ENCODE measurements around the gene KCNG3. TPM values are rescaled to one million over a fixed set of nuclear protein-coding genes. Genes with fewer than 3 reads are reported as not detected.

Gene KCNG3
- total RNA-seq, 1 experiment from 2014 or later = 4.3 TPM

DNA sequence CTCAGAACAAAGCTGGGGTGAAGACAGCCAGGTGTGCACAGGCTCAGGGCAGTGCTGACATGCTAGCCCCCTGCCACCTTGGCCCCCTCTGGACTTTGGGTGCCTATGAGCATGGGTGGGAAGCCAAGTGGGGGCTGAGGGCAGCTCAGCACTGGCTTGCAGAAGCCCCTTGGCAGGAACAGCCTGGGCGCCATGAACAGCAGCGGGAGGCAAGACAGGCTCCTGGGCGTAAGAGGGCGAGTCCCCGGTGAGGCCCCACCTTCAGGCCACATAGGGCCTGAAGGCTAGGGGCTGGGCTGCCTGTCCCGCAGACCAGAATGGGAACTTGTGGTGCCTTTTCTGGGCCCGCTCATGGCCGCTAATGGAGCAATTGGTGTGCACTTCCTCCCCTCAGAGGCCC lies 85.8 kb downstream of the KCNG3 start:
- intact Hi-C loops (cut with micrococcal nuclease; ENCODE audit: unreplicated experiment) (no loop called here), in situ Hi-C loops (cut with HindIII; ENCODE audit: low pct_unique_long_range_greater_than_20kb, low sequenced_read_pairs) (no loop called here)
- TF ChIP-seq POLR2AphosphoS5 (IDR thresholded peaks at IDR 0.05; ENCODE audit: low read depth, low read length) (no peak), TCF7L2 (IDR thresholded peaks at IDR 0.05; ENCODE audit: low read depth, low read length) (no peak), SIN3A (IDR thresholded peaks at IDR 0.05; ENCODE audit: borderline replicate concordance, insufficient read depth, low read depth, low read length) (no peak)
- TF ChIP-seq, protein P1, sequence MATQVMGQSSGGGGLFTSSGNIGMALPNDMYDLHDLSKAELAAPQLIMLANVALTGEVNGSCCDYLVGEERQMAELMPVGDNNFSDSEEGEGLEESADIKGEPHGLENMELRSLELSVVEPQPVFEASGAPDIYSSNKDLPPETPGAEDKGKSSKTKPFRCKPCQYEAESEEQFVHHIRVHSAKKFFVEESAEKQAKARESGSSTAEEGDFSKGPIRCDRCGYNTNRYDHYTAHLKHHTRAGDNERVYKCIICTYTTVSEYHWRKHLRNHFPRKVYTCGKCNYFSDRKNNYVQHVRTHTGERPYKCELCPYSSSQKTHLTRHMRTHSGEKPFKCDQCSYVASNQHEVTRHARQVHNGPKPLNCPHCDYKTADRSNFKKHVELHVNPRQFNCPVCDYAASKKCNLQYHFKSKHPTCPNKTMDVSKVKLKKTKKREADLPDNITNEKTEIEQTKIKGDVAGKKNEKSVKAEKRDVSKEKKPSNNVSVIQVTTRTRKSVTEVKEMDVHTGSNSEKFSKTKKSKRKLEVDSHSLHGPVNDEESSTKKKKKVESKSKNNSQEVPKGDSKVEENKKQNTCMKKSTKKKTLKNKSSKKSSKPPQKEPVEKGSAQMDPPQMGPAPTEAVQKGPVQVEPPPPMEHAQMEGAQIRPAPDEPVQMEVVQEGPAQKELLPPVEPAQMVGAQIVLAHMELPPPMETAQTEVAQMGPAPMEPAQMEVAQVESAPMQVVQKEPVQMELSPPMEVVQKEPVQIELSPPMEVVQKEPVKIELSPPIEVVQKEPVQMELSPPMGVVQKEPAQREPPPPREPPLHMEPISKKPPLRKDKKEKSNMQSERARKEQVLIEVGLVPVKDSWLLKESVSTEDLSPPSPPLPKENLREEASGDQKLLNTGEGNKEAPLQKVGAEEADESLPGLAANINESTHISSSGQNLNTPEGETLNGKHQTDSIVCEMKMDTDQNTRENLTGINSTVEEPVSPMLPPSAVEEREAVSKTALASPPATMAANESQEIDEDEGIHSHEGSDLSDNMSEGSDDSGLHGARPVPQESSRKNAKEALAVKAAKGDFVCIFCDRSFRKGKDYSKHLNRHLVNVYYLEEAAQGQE (IDR thresholded peaks at IDR 0.05; ENCODE audit: insufficient read depth in 1 of 2, low read depth in 2 of 2, low read length in 1 of 2) = no peak
- TF ChIP-seq, protein P2, sequence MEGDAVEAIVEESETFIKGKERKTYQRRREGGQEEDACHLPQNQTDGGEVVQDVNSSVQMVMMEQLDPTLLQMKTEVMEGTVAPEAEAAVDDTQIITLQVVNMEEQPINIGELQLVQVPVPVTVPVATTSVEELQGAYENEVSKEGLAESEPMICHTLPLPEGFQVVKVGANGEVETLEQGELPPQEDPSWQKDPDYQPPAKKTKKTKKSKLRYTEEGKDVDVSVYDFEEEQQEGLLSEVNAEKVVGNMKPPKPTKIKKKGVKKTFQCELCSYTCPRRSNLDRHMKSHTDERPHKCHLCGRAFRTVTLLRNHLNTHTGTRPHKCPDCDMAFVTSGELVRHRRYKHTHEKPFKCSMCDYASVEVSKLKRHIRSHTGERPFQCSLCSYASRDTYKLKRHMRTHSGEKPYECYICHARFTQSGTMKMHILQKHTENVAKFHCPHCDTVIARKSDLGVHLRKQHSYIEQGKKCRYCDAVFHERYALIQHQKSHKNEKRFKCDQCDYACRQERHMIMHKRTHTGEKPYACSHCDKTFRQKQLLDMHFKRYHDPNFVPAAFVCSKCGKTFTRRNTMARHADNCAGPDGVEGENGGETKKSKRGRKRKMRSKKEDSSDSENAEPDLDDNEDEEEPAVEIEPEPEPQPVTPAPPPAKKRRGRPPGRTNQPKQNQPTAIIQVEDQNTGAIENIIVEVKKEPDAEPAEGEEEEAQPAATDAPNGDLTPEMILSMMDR (IDR thresholded peaks at IDR 0.05) = no peak
- Histone ChIP-seq H3K27me3 (ENCODE audit: control insufficient read depth, insufficient read depth, low read length) (no peaks in the 10 kb centered on the region), H3K4me1 (ENCODE audit: control insufficient read depth, insufficient read depth, low read length) (no peaks in the 10 kb centered on the region), H3K36me3 (ENCODE audit: control insufficient read depth, insufficient read depth, low read length) (no peaks in the 10 kb centered on the region), H3K4me3 (ENCODE audit: low read depth in 2 of 2, low read length in 2 of 2) (no peak overlapping the region), H3K9me3 (ENCODE audit: control insufficient read depth, insufficient read depth, low read depth, low read length) (no peaks in the 10 kb centered on the region), H3K27ac (ENCODE audit: low read length) (no peak overlapping the region)
- CTCF ChIA-PET = no interaction called here
- ATAC-seq (no peak), DNase-seq (ENCODE audit: low read depth, low spot score) (no peak)
- no TSS peak for BruUV-seq (replicated peaks)
- POLR2A ChIA-PET = no interaction called here

DNA sequence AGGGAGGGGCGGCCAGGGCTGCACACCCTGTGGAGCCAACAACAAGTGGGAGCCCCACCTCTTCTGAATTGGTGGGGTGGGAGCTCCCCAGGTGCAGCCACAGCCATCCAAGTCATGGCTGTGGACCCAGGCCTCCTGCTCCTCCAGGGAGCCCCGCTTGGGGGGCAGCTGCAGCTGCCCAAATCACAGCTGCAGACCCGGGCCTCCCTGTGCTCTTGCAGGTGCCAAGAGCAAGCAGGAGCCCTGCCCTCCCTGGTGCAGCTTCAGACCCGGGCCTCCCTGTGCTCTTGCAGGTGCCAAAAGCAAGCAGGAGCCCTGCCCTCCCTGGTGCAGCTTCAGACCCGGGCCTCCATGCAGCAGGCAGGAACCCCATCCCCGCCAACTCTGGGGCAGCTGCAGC lies 86.3 kb downstream of the KCNG3 start:
- intact Hi-C loops (cut with micrococcal nuclease; ENCODE audit: unreplicated experiment) = no loop called here
- H3K4me1 ChIP-seq (ENCODE audit: control insufficient read depth, insufficient read depth, low read length) = no peaks in the 10 kb centered on the region
- no peak for ATAC-seq
- BruUV-seq (replicated peaks) = no TSS peak
- no peak for DNase-seq (ENCODE audit: low read depth, low spot score)
- H3K36me3 ChIP-seq (ENCODE audit: control insufficient read depth, insufficient read depth, low read length) = no peaks in the 10 kb centered on the region
- H3K27me3 ChIP-seq (ENCODE audit: control insufficient read depth, insufficient read depth, low read length) = no peaks in the 10 kb centered on the region
- ChIA-PET CTCF (no interaction called here), POLR2A (no interaction called here)
- H3K4me3 ChIP-seq (ENCODE audit: low read depth in 2 of 2, low read length in 2 of 2) = no peak overlapping the region
- no peaks in the 10 kb centered on the region for H3K9me3 ChIP-seq (ENCODE audit: control insufficient read depth, insufficient read depth, low read depth, low read length)
- in situ Hi-C loops (cut with HindIII; ENCODE audit: low pct_unique_long_range_greater_than_20kb, low sequenced_read_pairs) = no loop called here
- TF ChIP-seq POLR2AphosphoS5 (IDR thresholded peaks at IDR 0.05; ENCODE audit: low read depth, low read length) = no peak
- TF ChIP-seq, protein P2 (IDR thresholded peaks at IDR 0.05) = no peak
- TF ChIP-seq, protein P1 (IDR thresholded peaks at IDR 0.05; ENCODE audit: insufficient read depth in 1 of 2, low read depth in 2 of 2, low read length in 1 of 2) = no peak
- no peak overlapping the region for H3K27ac ChIP-seq (ENCODE audit: low read length)
